Fibroblast of villous mesenchyme (primary cell): ENCODE results near the gene DUSP11. TPM values are rescaled to one million over a fixed set of nuclear protein-coding genes. Genes with fewer than 3 reads are reported as not detected.
"Not testable (repeated sequence)": the region's sequence is repeated elsewhere in the genome, so short reads cannot be mapped to it uniquely, and the experiment has no call there.

ENCODE experiments used
- DNase-seq: peaks from one replicate; pipeline ENCODE4 v3.0.0-alpha.2; 2010; ENCODE audit warnings: low read depth
- H3K4me3 ChIP-seq: 2 replicates; pipeline ENCODE4 v1.5.1; 2011; ENCODE audit warnings: low read depth, mild to moderate bottlenecking, low read length
- total RNA-seq: library from RNA; depleted of rRNA; stranded (reverse); fragments of >200 nt; gene quantifications from 2 replicates; pipeline ENCODE4 v1.2.3, GENCODE V29; 2012
- TF ChIP-seq, protein P1 (sequence below): IDR thresholded peaks from 2 replicates; pipeline ENCODE4 v1.5.1; 2012; ENCODE audit warnings: low read depth, mild to moderate bottlenecking, low read length; ENCODE audit not compliant: insufficient read depth

Gene DUSP11
- total RNA-seq, 1 donor: 38.4 TPM

DNA sequence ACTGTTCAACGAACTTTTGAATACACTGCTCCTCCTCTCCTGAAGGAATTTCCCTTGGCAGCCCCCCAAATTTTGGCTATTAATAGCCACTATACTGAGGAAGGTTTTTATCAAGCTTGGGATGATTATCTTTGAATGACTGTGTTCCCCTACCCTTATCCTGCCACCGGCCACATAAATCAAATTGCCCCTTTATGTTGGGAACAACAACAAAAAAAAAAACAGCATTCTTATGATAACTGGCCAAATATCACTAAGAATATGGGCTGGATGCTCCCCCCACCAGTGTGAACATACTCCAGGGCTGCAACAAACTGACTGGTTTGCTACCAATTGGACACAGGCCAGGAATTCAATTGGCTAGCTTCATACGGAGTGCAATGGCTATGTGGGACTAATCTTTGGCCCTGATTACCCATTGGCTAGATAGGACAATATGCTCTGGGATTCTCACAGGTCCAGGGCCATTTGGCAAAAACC, 20.6 kb downstream of the DUSP11 start:
- peak; percentile 17 for DNase-seq
- no peak overlapping the region for H3K4me3 ChIP-seq
- TF ChIP-seq, protein P1, sequence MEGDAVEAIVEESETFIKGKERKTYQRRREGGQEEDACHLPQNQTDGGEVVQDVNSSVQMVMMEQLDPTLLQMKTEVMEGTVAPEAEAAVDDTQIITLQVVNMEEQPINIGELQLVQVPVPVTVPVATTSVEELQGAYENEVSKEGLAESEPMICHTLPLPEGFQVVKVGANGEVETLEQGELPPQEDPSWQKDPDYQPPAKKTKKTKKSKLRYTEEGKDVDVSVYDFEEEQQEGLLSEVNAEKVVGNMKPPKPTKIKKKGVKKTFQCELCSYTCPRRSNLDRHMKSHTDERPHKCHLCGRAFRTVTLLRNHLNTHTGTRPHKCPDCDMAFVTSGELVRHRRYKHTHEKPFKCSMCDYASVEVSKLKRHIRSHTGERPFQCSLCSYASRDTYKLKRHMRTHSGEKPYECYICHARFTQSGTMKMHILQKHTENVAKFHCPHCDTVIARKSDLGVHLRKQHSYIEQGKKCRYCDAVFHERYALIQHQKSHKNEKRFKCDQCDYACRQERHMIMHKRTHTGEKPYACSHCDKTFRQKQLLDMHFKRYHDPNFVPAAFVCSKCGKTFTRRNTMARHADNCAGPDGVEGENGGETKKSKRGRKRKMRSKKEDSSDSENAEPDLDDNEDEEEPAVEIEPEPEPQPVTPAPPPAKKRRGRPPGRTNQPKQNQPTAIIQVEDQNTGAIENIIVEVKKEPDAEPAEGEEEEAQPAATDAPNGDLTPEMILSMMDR: no peak

DNA sequence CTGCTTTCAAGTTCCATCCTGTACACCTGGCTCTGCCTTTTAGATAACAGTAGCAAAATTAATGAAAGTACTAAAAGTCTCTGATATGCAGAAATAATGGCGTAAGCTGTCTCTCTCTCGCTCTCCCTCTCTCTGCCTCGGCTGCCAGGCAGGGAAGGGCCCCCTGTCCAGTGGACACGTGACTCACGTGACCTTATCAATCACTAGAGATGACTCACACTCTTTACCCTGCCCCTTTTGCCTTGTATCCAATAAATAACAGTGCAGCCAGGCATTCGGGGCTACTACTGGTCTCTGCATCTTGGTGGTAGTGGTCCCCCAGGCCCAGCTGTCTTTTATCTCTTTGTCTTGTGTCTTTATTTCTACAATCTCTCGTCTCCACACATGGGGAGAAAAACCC, 25.6 kb downstream of the DUSP11 start:
- H3K4me3 ChIP-seq, DNase-seq: not testable (repeated sequence)

DNA sequence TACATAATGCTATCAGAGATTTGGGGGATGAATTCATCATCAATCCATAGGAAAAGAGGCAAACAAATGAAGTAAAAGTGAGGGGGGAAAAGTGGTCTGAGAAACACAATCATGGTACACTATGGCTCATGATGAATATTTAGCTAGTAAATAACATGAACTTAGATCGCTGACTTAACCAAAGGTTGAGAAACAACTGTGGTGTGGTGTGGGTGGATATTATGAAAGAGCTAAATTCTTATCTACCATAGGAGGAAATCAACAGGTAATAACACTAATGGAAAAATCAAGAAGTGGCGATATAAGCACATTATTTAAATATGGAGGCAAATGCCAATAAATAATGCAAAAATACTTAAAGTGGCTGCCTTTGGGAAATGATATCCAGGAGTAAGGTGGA, 30.6 kb downstream of the DUSP11 start:
- no peak overlapping the region for H3K4me3 ChIP-seq
- DNase-seq: no peak
- TF ChIP-seq, protein P1: no peak

DNA sequence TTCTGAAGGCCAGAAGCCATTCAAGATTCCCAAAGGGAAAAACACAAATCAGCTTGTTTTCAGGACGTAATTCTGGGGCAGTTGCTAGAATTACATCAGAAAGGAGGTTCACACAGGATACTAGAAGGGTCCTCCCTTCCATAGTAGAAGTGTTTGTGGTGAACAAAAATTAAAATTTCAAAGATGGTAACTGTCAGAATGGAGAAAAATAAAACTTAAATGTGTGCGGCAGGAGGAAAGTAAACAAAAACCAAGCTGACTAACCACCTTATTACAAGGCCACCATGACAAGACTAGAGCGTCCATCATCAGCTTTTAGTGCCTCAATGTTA, 33.1 kb downstream of the DUSP11 start:
- no peak for DNase-seq
- TF ChIP-seq, protein P1: no peak
- H3K4me3 ChIP-seq: no peak overlapping the region

DNA sequence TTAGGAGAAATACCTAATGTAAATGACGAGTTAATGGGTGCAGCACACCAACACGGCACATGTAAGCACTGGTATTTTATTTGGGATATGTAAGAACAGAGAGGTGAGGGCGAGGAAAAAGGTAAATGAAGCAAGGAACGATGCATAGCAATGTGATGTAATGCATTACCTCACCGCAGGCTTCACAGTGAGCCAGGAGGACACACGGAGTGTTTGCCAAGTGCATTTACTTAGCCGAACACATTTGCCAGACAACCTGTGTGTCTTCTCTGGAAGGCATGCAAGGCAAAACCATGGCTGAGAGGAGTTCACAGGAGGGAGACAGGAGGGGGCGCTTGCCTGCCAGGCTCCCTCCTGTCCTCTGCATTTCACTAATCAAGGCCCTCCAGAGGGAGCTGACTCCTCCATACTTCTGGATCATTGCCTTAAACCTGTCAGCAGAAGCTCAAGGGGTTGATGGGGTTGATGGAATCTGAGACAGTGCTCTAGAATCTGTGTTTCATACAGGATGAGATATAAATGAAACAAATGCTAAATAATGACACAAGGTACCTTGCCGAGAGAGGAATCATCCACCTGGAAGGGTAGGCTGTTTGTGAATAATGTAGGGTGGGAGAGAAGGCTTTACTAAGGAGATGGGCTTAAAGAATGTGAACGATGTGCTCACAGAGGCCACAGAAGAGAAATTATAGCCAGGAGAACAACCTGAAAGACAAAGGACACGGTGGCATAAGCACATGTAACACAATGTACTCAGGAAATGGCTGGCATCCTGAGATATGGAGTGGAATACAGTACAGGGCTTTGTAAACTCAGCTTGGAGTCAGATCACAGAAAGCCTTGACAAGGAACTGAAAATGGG, 33.7 kb downstream of the DUSP11 start:
- H3K4me3 ChIP-seq: no peak overlapping the region
- TF ChIP-seq, protein P1: no peak
- no peak for DNase-seq

DNA sequence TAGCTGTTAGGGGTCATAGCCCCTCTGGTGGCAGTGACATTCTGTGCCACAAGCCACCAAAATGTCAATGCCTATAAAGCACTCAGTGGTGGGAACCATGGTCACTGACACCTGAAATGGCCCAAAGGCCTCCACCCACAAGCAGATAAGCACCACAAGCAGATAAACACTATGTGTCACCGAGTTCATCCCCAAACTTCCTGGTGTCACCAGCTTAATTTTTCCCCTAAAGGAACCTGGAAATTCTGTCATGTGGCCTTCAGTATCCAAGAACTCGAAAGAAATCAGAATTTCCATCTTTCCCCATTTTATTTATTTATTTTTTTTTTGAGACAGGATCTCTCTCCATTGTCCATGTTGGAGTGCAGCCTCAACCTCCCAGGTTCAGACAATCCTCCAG, 39.1 kb downstream of the DUSP11 start:
- TF ChIP-seq, protein P1: no peak
- H3K4me3 ChIP-seq: no peak overlapping the region
- DNase-seq: no peak

DNA sequence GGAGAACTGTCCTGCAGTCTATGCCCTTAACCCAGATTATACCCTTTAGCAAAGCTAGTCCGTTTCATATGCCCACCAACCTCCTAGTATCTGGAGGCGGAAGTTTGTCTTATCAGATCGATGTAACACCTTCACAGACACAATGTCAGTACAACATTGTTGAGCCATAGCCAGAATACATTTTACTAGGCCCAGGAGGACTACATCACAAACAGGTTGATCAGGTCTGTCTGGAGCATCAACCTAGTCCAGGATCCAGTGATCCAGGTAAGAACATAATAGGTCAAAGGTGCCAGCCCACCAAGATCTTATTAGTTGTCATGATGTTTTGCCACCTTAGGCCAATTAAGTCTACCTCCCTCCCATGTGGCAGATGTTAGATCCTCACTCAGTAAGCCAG, 40.8 kb downstream of the DUSP11 start:
- TF ChIP-seq, protein P1: no peak
- H3K4me3 ChIP-seq: no peak overlapping the region
- no peak for DNase-seq
